Germinal center (tissue), 1 donor: ENCODE measurements around the gene AGAP3.

Experiments
- DNase-seq: peaks from one replicate; pipeline ENCODE4 v3.0.0; 2012; ENCODE audit warnings: mixed read lengths, low spot score

AGAP3 gene

GRCh38 chr7:151057989-151058780 is 28.1 kb upstream of the AGAP3 start:
- peak; percentile 99 for DNase-seq

- DNase-seq = no peak
These were observed 27.4 kb upstream of the AGAP3 start for GRCh38 chr7:151058781-151059366.

- peak; percentile 95 for DNase-seq
These were observed 26.7 kb upstream of the AGAP3 start, which contains the start of gene SLC4A2 for GRCh38 chr7:151059367-151060112. SLC4A2 (plus strand) TSS chr7:151059589; CDS start chr7:151061988, 2,399 bp downstream.

GRCh38 chr7:151060113-151060415 is 26.2 kb upstream of the AGAP3 start:
- DNase-seq = no peak

- DNase-seq = no peak
These were observed 25.7 kb upstream of the AGAP3 start for GRCh38 chr7:151060416-151061212.

GRCh38 chr7:151061213-151062110 is 24.8 kb upstream of the AGAP3 start:
- DNase-seq = no peak

- no peak for DNase-seq
These were observed 24.2 kb upstream of the AGAP3 start for GRCh38 chr7:151062111-151062398.

GRCh38 chr7:151062399-151063211 is 23.7 kb upstream of the AGAP3 start:
- DNase-seq = no peak

GRCh38 chr7:151063212-151063561 is 23.1 kb upstream of the AGAP3 start:
- DNase-seq = no peak

GRCh38 chr7:151064454-151064853 is 21.8 kb upstream of the AGAP3 start:
- no peak for DNase-seq

GRCh38 chr7:151064993-151065392 is 21.3 kb upstream of the AGAP3 start:
- DNase-seq = no peak

- no peak for DNase-seq
These were observed 20.8 kb upstream of the AGAP3 start for GRCh38 chr7:151065516-151065915.

GRCh38 chr7:151066273-151066974 is 19.9 kb upstream of the AGAP3 start:
- DNase-seq = no peak

- no peak for DNase-seq
These were observed 18.1 kb upstream of the AGAP3 start for GRCh38 chr7:151068069-151068773.

GRCh38 chr7:151069841-151070573 is 16.3 kb upstream of the AGAP3 start:
- DNase-seq = no peak

GRCh38 chr7:151070574-151070960 is 15.7 kb upstream of the AGAP3 start:
- DNase-seq = no peak

GRCh38 chr7:151071032-151071866 is 15.0 kb upstream of the AGAP3 start:
- DNase-seq = no peak

GRCh38 chr7:151073990-151074389 is 12.3 kb upstream of the AGAP3 start:
- DNase-seq = no peak
